GM23338 (cell line): Measurements from ENCODE around the gene GPR3. TPM values are rescaled to one million over a fixed set of nuclear protein-coding genes. Genes with fewer than 3 reads are reported as not detected.

Experiments used
- ATAC-seq: fragments of 200-7000 bp; cut with Tn5 transposase; 3 replicates; pipeline ENCODE4 v1.9.1; 2020
- DNase-seq: peaks from one replicate; pipeline ENCODE4 v3.0.0-alpha.2; 2015; ENCODE audit warnings: low spot score
- H2AFZ ChIP-seq: fragments of 200-600 bp; sonication (generic); 2 replicates; pipeline ENCODE4 v1.8.0; 2016; ENCODE audit warnings: antibody characterized with exemption, mild to moderate bottlenecking, moderate library complexity
- H3F3A ChIP-seq: fragments of 200-600 bp; sonication (generic); replicated peaks from 2 replicates; pipeline ENCODE4 v1.8.0; 2017; ENCODE audit warnings: antibody characterized with exemption, mixed run types, low read depth
- H3K27ac ChIP-seq: fragments of 200-600 bp; sonication (generic); 2 replicates; pipeline ENCODE4 v1.6.1; 2016; ENCODE audit warnings: low read depth
- H3K27me3 ChIP-seq: fragments of 200-600 bp; sonication (generic); 2 replicates; pipeline ENCODE4 v1.8.0; 2016; ENCODE audit warnings: mild to moderate bottlenecking, mixed run types, moderate library complexity; ENCODE audit not compliant: insufficient read depth
- H3K36me3 ChIP-seq: fragments of 200-600 bp; sonication (generic); 2 replicates; pipeline ENCODE4 v1.8.0; 2016; ENCODE audit warnings: mild to moderate bottlenecking; ENCODE audit not compliant: insufficient read depth
- H3K4me1 ChIP-seq: fragments of 200-600 bp; sonication (generic); 2 replicates; pipeline ENCODE4 v1.8.0; 2016; ENCODE audit warnings: mild to moderate bottlenecking, moderate library complexity; ENCODE audit not compliant: insufficient read depth
- H3K4me2 ChIP-seq: fragments of 200-600 bp; sonication (generic); 2 replicates; pipeline ENCODE4 v1.7.1; 2017; ENCODE audit warnings: mixed run types
- H3K4me3 ChIP-seq: fragments of 200-600 bp; sonication (generic); 2 replicates; pipeline ENCODE4 v1.6.1; 2016; ENCODE audit warnings: mixed run types
- H3K79me2 ChIP-seq: fragments of 200-600 bp; sonication (generic); replicated peaks from 2 replicates; pipeline ENCODE4 v1.8.0; 2017; ENCODE audit warnings: mild to moderate bottlenecking; ENCODE audit not compliant: insufficient read depth
- H3K9me2 ChIP-seq: fragments of 200-600 bp; sonication (generic); 2 replicates; pipeline ENCODE4 v1.8.0; 2017; ENCODE audit not compliant: insufficient read depth
- H4K20me1 ChIP-seq: fragments of 200-600 bp; sonication (generic); replicated peaks from 2 replicates; pipeline ENCODE4 v1.8.0; 2017; ENCODE audit warnings: mild to moderate bottlenecking; ENCODE audit not compliant: insufficient read depth
- H3K27ac Mint-ChIP-seq: 2 replicates; pipeline ENCODE4 v1.8.0; 2020; ENCODE audit warnings: inconsistent platforms, mild to moderate bottlenecking, moderate library complexity, mixed read lengths
- H3K27me3 Mint-ChIP-seq: 3 replicates; pipeline ENCODE4 v1.8.0; 2022; ENCODE audit warnings: low read depth, mild to moderate bottlenecking, moderate library complexity, mixed read lengths, inconsistent platforms; ENCODE audit not compliant: insufficient read depth, poor library complexity
- H3K36me3 Mint-ChIP-seq: 3 replicates; pipeline ENCODE4 v1.8.0; 2021; ENCODE audit warnings: low read depth, mild to moderate bottlenecking, inconsistent platforms, moderate library complexity, mixed read lengths
- H3K4me1 Mint-ChIP-seq: 3 replicates; pipeline ENCODE4 v1.8.0; 2020; ENCODE audit warnings: mild to moderate bottlenecking, inconsistent platforms, mixed read lengths
- H3K4me3 Mint-ChIP-seq: 3 replicates; pipeline ENCODE4 v1.8.0; 2021; ENCODE audit warnings: moderate library complexity, mild to moderate bottlenecking, inconsistent platforms, mixed read lengths
- H3K9me3 Mint-ChIP-seq: 3 replicates; pipeline ENCODE4 v1.8.0; 2020; ENCODE audit warnings: moderate library complexity, mild to moderate bottlenecking, inconsistent platforms, mixed read lengths
- CREB1 ChIP-seq: fragments of 250-450 bp; sonication (Bioruptor Pico); IDR thresholded peaks from 2 replicates; pipeline ENCODE4 v1.5.0; 2020; ENCODE audit warnings: low read depth, mild to moderate bottlenecking, moderate library complexity
- CTCF ChIP-seq, 2 experiments: fragments of 200-600 bp in 1 of 2; sonication (generic) in 1 of 2; conservative IDR thresholded peaks; 2 replicates each; pipeline versions ENCODE4 v1.5.1 to v1.6.1; 2016 to 2017; ENCODE audit warnings: antibody characterized with exemption in 2 of 2, low read depth in 2 of 2, mild to moderate bottlenecking in 2 of 2, moderate library complexity in 1 of 2
- ETS1 ChIP-seq: IDR thresholded peaks from 2 replicates; pipeline ENCODE4 v1.6.1; 2016; ENCODE audit warnings: antibody characterized with exemption
- EZH2 ChIP-seq: fragments of 200-600 bp; sonication (generic); IDR thresholded peaks from one replicate; pipeline ENCODE4 v1.8.0; 2017; ENCODE audit warnings: antibody characterized with exemption, mild to moderate bottlenecking, low read depth; ENCODE audit not compliant: unreplicated experiment
- EZH2phosphoT487 ChIP-seq: fragments of 200-600 bp; sonication (generic); IDR thresholded peaks from one replicate; pipeline ENCODE4 v1.8.1; 2018; ENCODE audit warnings: antibody characterized with exemption; ENCODE audit not compliant: unreplicated experiment
- NANOG ChIP-seq: IDR thresholded peaks from 2 replicates; pipeline ENCODE4 v1.6.1; 2016; ENCODE audit warnings: antibody characterized with exemption, borderline replicate concordance
- POLR2AphosphoS5 ChIP-seq: IDR thresholded peaks from 2 replicates; pipeline ENCODE4 v1.6.1; 2016; ENCODE audit warnings: antibody characterized with exemption, low read depth
- REST ChIP-seq: IDR thresholded peaks from one replicate; pipeline ENCODE4 v1.6.1; 2018; ENCODE audit warnings: antibody characterized with exemption; ENCODE audit not compliant: unreplicated experiment
- ZNF114 ChIP-seq: fragments of 250-450 bp; sonication (Bioruptor Pico); IDR thresholded peaks from 2 replicates; pipeline ENCODE4 v1.5.0; 2020; ENCODE audit warnings: mild to moderate bottlenecking, moderate library complexity
- ZNF462 ChIP-seq: fragments of 250-450 bp; sonication (Bioruptor Pico); IDR thresholded peaks from 2 replicates; pipeline ENCODE4 v1.5.0; 2020; ENCODE audit warnings: mild to moderate bottlenecking, moderate library complexity
- polyA plus RNA-seq: library from polyadenylated mRNA; unstranded; fragments of >200 nt; fragmentation: Nextera tagmentation; extraction: Ambion mirVana; gene quantifications from 2 replicates; pipeline ENCODE4 v1.2.1, GENCODE V29; 2016
- total RNA-seq: library from RNA; depleted of rRNA; stranded (reverse); fragments of >200 nt; shearing (Covaris generic); gene quantifications from 2 replicates; pipeline ENCODE4 v1.2.3, GENCODE V29; 2014

Gene GPR3
- total and polyA plus RNA-seq, 2 experiments from 2014 or later: 5.9 to 9.1 TPM

GRCh38 chr1:27418326-27419185, 26.1 kb downstream of the GPR3 start:
- Mint-ChIP-seq H3K36me3 (peaks cover 52% of the 10 kb centered on the region), H3K27me3 (peaks cover 3% of the 10 kb centered on the region), H3K4me1 (peaks cover 48% of the 10 kb centered on the region), H3K4me3 (peak overlapping the region; percentile 41; the same call in 2 of the 3 replicates), H3K27ac (peak overlapping the region; percentile 95), H3K9me3 (no peaks in the 10 kb centered on the region)
- no peaks in the 10 kb centered on the region for H3K27me3 ChIP-seq
- H3K79me2 ChIP-seq: peaks cover 10% of the 10 kb centered on the region
- H2AFZ ChIP-seq: no peak overlapping the region
- H4K20me1 ChIP-seq: no peaks in the 10 kb centered on the region; the same call in 1 of the 2 replicates
- H3K4me3 ChIP-seq: no peak overlapping the region
- no peak for TF ChIP-seq REST
- TF ChIP-seq CTCF (conservative IDR thresholded peaks at IDR 0.05; ENCODE audit: low read depth in 2 of 2): no peak
- no peak for TF ChIP-seq NANOG
- no peak for TF ChIP-seq EZH2phosphoT487
- TF ChIP-seq ZNF114 (CRISPR knock-in tag): no peak
- no peak for TF ChIP-seq ZNF462 (CRISPR knock-in tag)
- no peak for TF ChIP-seq ETS1
- no peak for TF ChIP-seq CREB1 (CRISPR knock-in tag)
- TF ChIP-seq POLR2AphosphoS5: no peak
- TF ChIP-seq EZH2: no peak
- no peaks in the 10 kb centered on the region for H3K9me2 ChIP-seq
- peak overlapping the region; percentile 58 for H3K4me2 ChIP-seq
- peaks cover 4% of the 10 kb centered on the region; the same call in 1 of the 2 replicates for H3F3A ChIP-seq
- ATAC-seq (peak; percentile 80), DNase-seq (peak; percentile 55)
- peaks cover 29% of the 10 kb centered on the region for H3K4me1 ChIP-seq
- H3K27ac ChIP-seq: peak overlapping the region; percentile 73
- peaks cover 15% of the 10 kb centered on the region for H3K36me3 ChIP-seq
